ENCODE measurements around the gene CAGE1. TPM values are rescaled to one million over a fixed set of nuclear protein-coding genes. Genes with fewer than 3 reads are reported as not detected.

Gene CAGE1
- total and polyA plus RNA-seq, 2 experiments from 2014 or later: 0.07 TPM; not detected in 1

DNA sequence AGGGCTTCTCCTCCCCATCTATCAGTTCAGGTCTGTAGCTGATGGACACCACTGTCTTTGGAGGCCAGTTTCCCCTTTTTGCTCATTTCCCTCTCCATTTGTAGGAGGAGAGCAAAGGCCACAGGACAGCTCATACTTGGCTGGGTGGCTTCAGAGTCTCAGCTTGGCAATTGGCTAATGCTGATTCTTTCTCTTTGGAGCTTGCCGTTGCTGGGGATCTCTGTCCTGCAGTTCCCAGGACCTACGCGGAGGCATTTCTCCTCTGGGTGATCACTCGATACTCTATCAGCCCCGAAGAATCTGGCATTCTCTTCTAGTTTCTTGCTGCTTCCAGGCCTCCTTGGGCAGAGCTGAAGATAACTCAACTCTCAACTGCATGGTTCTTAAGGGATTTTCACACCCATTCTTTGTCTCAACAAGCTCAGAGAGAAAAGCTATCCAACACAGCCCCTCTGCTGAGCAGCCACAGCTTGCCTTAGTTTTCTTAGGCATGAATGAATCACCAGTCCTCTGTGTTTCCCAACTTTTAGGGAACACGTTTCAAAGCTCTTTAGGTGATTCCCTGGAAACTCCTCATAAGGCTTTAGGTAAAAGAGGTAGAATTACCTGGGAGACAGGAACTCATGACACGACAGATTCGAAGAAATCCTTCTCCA, 57.3 kb downstream of the CAGE1 start:
- Histone ChIP-seq H3K27me3 (ENCODE audit: insufficient read depth) (no peaks in the 10 kb centered on the region), H3K4me1 (ENCODE audit: insufficient read depth) (no peaks in the 10 kb centered on the region), H3K9me2 (ENCODE audit: insufficient read depth) (no peaks in the 10 kb centered on the region), H2AFZ (0 out of 2 replicates have a peak overlapping the region, but pooled peaks have one; percentile 52), H3K36me3 (ENCODE audit: insufficient read depth) (no peaks in the 10 kb centered on the region), H3K4me3 (no peak overlapping the region), H3F3A (replicated peaks; ENCODE audit: low read depth) (no peaks in the 10 kb centered on the region), H4K20me1 (replicated peaks; ENCODE audit: insufficient read depth) (no peaks in the 10 kb centered on the region), H3K27ac (ENCODE audit: low read depth) (no peak overlapping the region), H3K4me2 (no peak overlapping the region), H3K79me2 (replicated peaks; ENCODE audit: insufficient read depth) (no peaks in the 10 kb centered on the region)
- DNase-seq (ENCODE audit: low spot score) (no peak), ATAC-seq (no peak)
- Mint-ChIP-seq H3K27ac (no peak overlapping the region), H3K4me1 (no peaks in the 10 kb centered on the region), H3K4me3 (no peak overlapping the region), H3K27me3 (ENCODE audit: insufficient read depth, low read depth, poor library complexity) (no peaks in the 10 kb centered on the region), H3K9me3 (no peaks in the 10 kb centered on the region), H3K36me3 (ENCODE audit: low read depth) (no peaks in the 10 kb centered on the region)
- TF ChIP-seq, protein P1, sequence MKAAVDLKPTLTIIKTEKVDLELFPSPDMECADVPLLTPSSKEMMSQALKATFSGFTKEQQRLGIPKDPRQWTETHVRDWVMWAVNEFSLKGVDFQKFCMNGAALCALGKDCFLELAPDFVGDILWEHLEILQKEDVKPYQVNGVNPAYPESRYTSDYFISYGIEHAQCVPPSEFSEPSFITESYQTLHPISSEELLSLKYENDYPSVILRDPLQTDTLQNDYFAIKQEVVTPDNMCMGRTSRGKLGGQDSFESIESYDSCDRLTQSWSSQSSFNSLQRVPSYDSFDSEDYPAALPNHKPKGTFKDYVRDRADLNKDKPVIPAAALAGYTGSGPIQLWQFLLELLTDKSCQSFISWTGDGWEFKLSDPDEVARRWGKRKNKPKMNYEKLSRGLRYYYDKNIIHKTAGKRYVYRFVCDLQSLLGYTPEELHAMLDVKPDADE (IDR thresholded peaks at IDR 0.05): no peak
- TF ChIP-seq, protein P2, sequence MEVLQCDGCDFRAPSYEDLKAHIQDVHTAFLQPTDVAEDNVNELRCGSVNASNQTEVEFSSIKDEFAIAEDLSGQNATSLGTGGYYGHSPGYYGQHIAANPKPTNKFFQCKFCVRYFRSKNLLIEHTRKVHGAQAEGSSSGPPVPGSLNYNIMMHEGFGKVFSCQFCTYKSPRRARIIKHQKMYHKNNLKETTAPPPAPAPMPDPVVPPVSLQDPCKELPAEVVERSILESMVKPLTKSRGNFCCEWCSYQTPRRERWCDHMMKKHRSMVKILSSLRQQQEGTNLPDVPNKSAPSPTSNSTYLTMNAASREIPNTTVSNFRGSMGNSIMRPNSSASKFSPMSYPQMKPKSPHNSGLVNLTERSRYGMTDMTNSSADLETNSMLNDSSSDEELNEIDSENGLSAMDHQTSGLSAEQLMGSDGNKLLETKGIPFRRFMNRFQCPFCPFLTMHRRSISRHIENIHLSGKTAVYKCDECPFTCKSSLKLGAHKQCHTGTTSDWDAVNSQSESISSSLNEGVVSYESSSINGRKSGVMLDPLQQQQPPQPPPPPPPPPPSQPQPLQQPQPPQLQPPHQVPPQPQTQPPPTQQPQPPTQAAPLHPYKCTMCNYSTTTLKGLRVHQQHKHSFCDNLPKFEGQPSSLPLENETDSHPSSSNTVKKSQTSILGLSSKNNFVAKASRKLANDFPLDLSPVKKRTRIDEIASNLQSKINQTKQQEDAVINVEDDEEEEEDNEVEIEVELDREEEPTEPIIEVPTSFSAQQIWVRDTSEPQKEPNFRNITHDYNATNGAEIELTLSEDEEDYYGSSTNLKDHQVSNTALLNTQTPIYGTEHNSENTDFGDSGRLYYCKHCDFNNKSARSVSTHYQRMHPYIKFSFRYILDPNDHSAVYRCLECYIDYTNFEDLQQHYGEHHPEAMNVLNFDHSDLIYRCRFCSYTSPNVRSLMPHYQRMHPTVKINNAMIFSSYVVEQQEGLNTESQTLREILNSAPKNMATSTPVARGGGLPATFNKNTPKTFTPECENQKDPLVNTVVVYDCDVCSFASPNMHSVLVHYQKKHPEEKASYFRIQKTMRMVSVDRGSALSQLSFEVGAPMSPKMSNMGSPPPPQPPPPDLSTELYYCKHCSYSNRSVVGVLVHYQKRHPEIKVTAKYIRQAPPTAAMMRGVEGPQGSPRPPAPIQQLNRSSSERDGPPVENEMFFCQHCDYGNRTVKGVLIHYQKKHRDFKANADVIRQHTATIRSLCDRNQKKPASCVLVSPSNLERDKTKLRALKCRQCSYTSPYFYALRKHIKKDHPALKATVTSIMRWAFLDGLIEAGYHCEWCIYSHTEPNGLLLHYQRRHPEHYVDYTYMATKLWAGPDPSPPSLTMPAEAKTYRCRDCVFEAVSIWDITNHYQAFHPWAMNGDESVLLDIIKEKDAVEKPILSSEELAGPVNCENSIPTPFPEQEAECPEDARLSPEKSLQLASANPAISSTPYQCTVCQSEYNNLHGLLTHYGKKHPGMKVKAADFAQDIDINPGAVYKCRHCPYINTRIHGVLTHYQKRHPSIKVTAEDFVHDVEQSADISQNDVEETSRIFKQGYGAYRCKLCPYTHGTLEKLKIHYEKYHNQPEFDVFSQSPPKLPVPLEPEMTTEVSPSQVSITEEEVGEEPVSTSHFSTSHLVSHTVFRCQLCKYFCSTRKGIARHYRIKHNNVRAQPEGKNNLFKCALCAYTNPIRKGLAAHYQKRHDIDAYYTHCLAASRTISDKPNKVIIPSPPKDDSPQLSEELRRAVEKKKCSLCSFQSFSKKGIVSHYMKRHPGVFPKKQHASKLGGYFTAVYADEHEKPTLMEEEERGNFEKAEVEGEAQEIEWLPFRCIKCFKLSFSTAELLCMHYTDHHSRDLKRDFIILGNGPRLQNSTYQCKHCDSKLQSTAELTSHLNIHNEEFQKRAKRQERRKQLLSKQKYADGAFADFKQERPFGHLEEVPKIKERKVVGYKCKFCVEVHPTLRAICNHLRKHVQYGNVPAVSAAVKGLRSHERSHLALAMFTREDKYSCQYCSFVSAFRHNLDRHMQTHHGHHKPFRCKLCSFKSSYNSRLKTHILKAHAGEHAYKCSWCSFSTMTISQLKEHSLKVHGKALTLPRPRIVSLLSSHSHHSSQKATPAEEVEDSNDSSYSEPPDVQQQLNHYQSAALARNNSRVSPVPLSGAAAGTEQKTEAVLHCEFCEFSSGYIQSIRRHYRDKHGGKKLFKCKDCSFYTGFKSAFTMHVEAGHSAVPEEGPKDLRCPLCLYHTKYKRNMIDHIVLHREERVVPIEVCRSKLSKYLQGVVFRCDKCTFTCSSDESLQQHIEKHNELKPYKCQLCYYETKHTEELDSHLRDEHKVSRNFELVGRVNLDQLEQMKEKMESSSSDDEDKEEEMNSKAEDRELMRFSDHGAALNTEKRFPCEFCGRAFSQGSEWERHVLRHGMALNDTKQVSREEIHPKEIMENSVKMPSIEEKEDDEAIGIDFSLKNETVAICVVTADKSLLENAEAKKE (CRISPR knock-in tag; IDR thresholded peaks at IDR 0.05): no peak
- TF ChIP-seq, protein P3, sequence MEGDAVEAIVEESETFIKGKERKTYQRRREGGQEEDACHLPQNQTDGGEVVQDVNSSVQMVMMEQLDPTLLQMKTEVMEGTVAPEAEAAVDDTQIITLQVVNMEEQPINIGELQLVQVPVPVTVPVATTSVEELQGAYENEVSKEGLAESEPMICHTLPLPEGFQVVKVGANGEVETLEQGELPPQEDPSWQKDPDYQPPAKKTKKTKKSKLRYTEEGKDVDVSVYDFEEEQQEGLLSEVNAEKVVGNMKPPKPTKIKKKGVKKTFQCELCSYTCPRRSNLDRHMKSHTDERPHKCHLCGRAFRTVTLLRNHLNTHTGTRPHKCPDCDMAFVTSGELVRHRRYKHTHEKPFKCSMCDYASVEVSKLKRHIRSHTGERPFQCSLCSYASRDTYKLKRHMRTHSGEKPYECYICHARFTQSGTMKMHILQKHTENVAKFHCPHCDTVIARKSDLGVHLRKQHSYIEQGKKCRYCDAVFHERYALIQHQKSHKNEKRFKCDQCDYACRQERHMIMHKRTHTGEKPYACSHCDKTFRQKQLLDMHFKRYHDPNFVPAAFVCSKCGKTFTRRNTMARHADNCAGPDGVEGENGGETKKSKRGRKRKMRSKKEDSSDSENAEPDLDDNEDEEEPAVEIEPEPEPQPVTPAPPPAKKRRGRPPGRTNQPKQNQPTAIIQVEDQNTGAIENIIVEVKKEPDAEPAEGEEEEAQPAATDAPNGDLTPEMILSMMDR (conservative IDR thresholded peaks at IDR 0.05; ENCODE audit: low read depth in 2 of 2): no peak
- TF ChIP-seq EZH2phosphoT487 (IDR thresholded peaks at IDR 0.05; ENCODE audit: unreplicated experiment): no peak
- TF ChIP-seq CREB1 (CRISPR knock-in tag; IDR thresholded peaks at IDR 0.05; ENCODE audit: low read depth): no peak
- TF ChIP-seq JUNB (IDR thresholded peaks at IDR 0.05; ENCODE audit: unreplicated experiment): no peak
- TF ChIP-seq NANOG (IDR thresholded peaks at IDR 0.05; ENCODE audit: borderline replicate concordance): no peak
- TF ChIP-seq POLR2AphosphoS5 (IDR thresholded peaks at IDR 0.05; ENCODE audit: low read depth): no peak
- TF ChIP-seq EZH2 (IDR thresholded peaks at IDR 0.05; ENCODE audit: low read depth, unreplicated experiment): no peak
- no peak for TF ChIP-seq ZNF331 (CRISPR knock-in tag; IDR thresholded peaks at IDR 0.05; ENCODE audit: low read depth)
- TF ChIP-seq STAT1 (IDR thresholded peaks at IDR 0.05; ENCODE audit: unreplicated experiment): no peak
- TF ChIP-seq REST (IDR thresholded peaks at IDR 0.05; ENCODE audit: unreplicated experiment): no peak
- TF ChIP-seq ZNF114 (CRISPR knock-in tag; IDR thresholded peaks at IDR 0.05): no peak
